IMR-90 (cell line): ENCODE data around the gene DNAH9. TPM values are rescaled to one million over a fixed set of nuclear protein-coding genes. Genes with fewer than 3 reads are reported as not detected.

Source experiments
- ATAC-seq: fragments of 200-7000 bp; cut with Tn5 transposase; 2 replicates; pipeline ENCODE4 v1.9.1; 2020; ENCODE audit warnings: low read depth, mild to moderate bottlenecking, moderate library complexity
- BruUV-seq: library from RNA; stranded (reverse); fragments of 400-500 nt; replicated peaks from 2 replicates; lab custom pipeline; 2021; lab: Mats Ljungman, UMichigan
- CTCF ChIA-PET: fragments of 300-600 bp; formaldehyde crosslinking; extraction: SDS; loops from one replicate; lab custom pipeline; 2021; ENCODE audit warnings: antibody characterized with exemption; lab: Yijun Ruan, JAX
- POLR2A ChIA-PET: fragments of 300-600 bp; sonication (Branson Sonifier 250); formaldehyde crosslinking; loops from one replicate; lab custom pipeline; 2022; ENCODE audit warnings: antibody characterized with exemption; ENCODE audit not compliant: unreplicated experiment; lab: Charles Lee
- DNase-seq: peaks from one replicate; pipeline ENCODE4 v3.0.0; 2013
- H2AFZ ChIP-seq: replicated peaks from 2 replicates; pipeline ENCODE3; 2013; ENCODE audit warnings: low read length, mild to moderate bottlenecking; ENCODE audit not compliant: poor library complexity
- H2AK5ac ChIP-seq: 2 replicates; pipeline ENCODE4 v1.6.1; 2013; ENCODE audit warnings: low read depth, low read length, inconsistent platforms
- H2AK9ac ChIP-seq: replicated peaks from 2 replicates; pipeline ENCODE3; 2013; ENCODE audit warnings: mild to moderate bottlenecking, low read depth, low read length, moderate library complexity; ENCODE audit not compliant: poor library complexity
- H2BK120ac ChIP-seq: 2 replicates; pipeline ENCODE4 v1.6.1; 2013; ENCODE audit warnings: low read depth, low read length, inconsistent platforms
- H2BK15ac ChIP-seq: 3 replicates; pipeline ENCODE4 v1.6.1; 2013; ENCODE audit warnings: low read depth, low read length, inconsistent platforms
- H2BK20ac ChIP-seq: 2 replicates; pipeline ENCODE4 v1.6.1; 2013; ENCODE audit warnings: low read depth, mild to moderate bottlenecking, inconsistent platforms, low read length, moderate library complexity
- H2BK5ac ChIP-seq: 2 replicates; pipeline ENCODE4 v1.6.1; 2013; ENCODE audit warnings: mild to moderate bottlenecking, low read depth, low read length, inconsistent platforms; ENCODE audit not compliant: poor library complexity, severe bottlenecking
- H3K14ac ChIP-seq: replicated peaks from 2 replicates; pipeline ENCODE4 v1.6.1; 2013; ENCODE audit warnings: low read depth, low read length, inconsistent platforms
- H3K18ac ChIP-seq: 2 replicates; pipeline ENCODE4 v1.6.1; 2013; ENCODE audit warnings: low read depth, low read length, control low read depth
- H3K23ac ChIP-seq: 2 replicates; pipeline ENCODE4 v1.6.1; 2013; ENCODE audit warnings: low read depth, low read length, inconsistent platforms
- H3K27ac ChIP-seq: 2 replicates; pipeline ENCODE4 v1.5.1; 2013; ENCODE audit warnings: mild to moderate bottlenecking, control low read depth, low read length; ENCODE audit not compliant: insufficient read depth
- H3K27me3 ChIP-seq: 2 replicates; pipeline ENCODE4 v1.6.1; 2013; ENCODE audit warnings: low read length; ENCODE audit not compliant: control insufficient read depth, insufficient read depth
- H3K36me3 ChIP-seq: 2 replicates; pipeline ENCODE4 v1.6.1; 2013; ENCODE audit warnings: low read length, mixed read lengths; ENCODE audit not compliant: control insufficient read depth, insufficient read depth
- H3K4ac ChIP-seq: 2 replicates; pipeline ENCODE4 v1.6.1; 2013; ENCODE audit warnings: low read depth, low read length, inconsistent platforms
- H3K4me1 ChIP-seq: 2 replicates; pipeline ENCODE4 v1.6.1; 2013; ENCODE audit warnings: low read length, mixed read lengths; ENCODE audit not compliant: control insufficient read depth, insufficient read depth
- H3K4me2 ChIP-seq: 2 replicates; pipeline ENCODE4 v1.6.1; 2013; ENCODE audit warnings: low read depth, mild to moderate bottlenecking, control low read depth, low read length, moderate library complexity
- H3K4me3 ChIP-seq: 2 replicates; pipeline ENCODE4 v1.5.1; 2013; ENCODE audit warnings: low read depth, mild to moderate bottlenecking, control low read depth, low read length, moderate library complexity; ENCODE audit not compliant: insufficient read depth
- H3K56ac ChIP-seq: 2 replicates; pipeline ENCODE4 v1.6.1; 2013; ENCODE audit warnings: low read length, inconsistent platforms; ENCODE audit not compliant: insufficient read depth; ENCODE audit errors: extremely low read depth
- H3K79me1 ChIP-seq, 2 experiments: 2 replicates each; pipeline ENCODE4 v1.6.1; 2013; ENCODE audit warnings: low read length in 2 of 2, inconsistent platforms in 1 of 2, low read depth in 1 of 2
- H3K9ac ChIP-seq: 2 replicates; pipeline ENCODE4 v1.6.1; 2013; ENCODE audit warnings: low read depth, low read length, control low read depth
- H3K9me1 ChIP-seq: 2 replicates; pipeline ENCODE4 v1.6.1; 2013; ENCODE audit warnings: low read length, inconsistent platforms; ENCODE audit not compliant: insufficient read depth
- H3K9me3 ChIP-seq: 2 replicates; pipeline ENCODE4 v1.6.1; 2013; ENCODE audit warnings: low read length; ENCODE audit not compliant: control insufficient read depth, insufficient read depth
- H4K20me1 ChIP-seq: 2 replicates; pipeline ENCODE4 v1.6.1; 2013; ENCODE audit warnings: low read length, inconsistent platforms; ENCODE audit not compliant: insufficient read depth
- H4K5ac ChIP-seq: 2 replicates; pipeline ENCODE4 v1.6.1; 2013; ENCODE audit warnings: mild to moderate bottlenecking, low read depth, low read length, control low read depth
- H4K8ac ChIP-seq, 2 experiments: 2 replicates each; pipeline ENCODE4 v1.6.1; 2013; ENCODE audit warnings: low read depth in 2 of 2, low read length in 2 of 2, control low read depth in 1 of 2, inconsistent platforms in 1 of 2
- H4K91ac ChIP-seq: 2 replicates; pipeline ENCODE4 v1.6.1; 2013; ENCODE audit warnings: low read depth, low read length, inconsistent platforms; ENCODE audit not compliant: insufficient read depth
- BHLHE40 ChIP-seq: fragments of 150-350 bp; IDR thresholded peaks from 2 replicates; pipeline ENCODE4 v1.6.1; 2016; ENCODE audit warnings: mild to moderate bottlenecking, low read depth, low read length
- CEBPB ChIP-seq: IDR thresholded peaks from 2 replicates; pipeline ENCODE4 v1.6.1; 2012; ENCODE audit warnings: low read depth, low read length, improper control_type of control experiment
- CHD1 ChIP-seq: IDR thresholded peaks from 2 replicates; pipeline ENCODE4 v1.6.1; 2012; ENCODE audit warnings: low read depth, low read length, improper control_type of control experiment
- CTCF ChIP-seq: conservative IDR thresholded peaks from 2 replicates; pipeline ENCODE4 v1.5.1; 2012; ENCODE audit warnings: mild to moderate bottlenecking, low read depth, low read length, improper control_type of control experiment
- ELK1 ChIP-seq: fragments of 150-350 bp; IDR thresholded peaks from 2 replicates; pipeline ENCODE4 v1.6.1; 2016; ENCODE audit warnings: low read depth, mild to moderate bottlenecking, low read length, moderate library complexity, borderline replicate concordance
- FOS ChIP-seq: fragments of 150-350 bp; IDR thresholded peaks from 2 replicates; pipeline ENCODE4 v1.6.1; 2016; ENCODE audit warnings: low read depth, low read length
- MAFK ChIP-seq: IDR thresholded peaks from 2 replicates; pipeline ENCODE4 v1.6.1; 2012; ENCODE audit warnings: low read depth, low read length, improper control_type of control experiment
- MAZ ChIP-seq: IDR thresholded peaks from 2 replicates; pipeline ENCODE4 v1.6.1; 2012; ENCODE audit warnings: low read depth, mild to moderate bottlenecking, low read length, improper control_type of control experiment, moderate library complexity, borderline replicate concordance
- MXI1 ChIP-seq: IDR thresholded peaks from 2 replicates; pipeline ENCODE4 v1.6.1; 2012; ENCODE audit warnings: low read depth, mild to moderate bottlenecking, low read length, moderate library complexity, borderline replicate concordance
- NFE2L2 ChIP-seq: fragments of 150-350 bp; IDR thresholded peaks from 2 replicates; pipeline ENCODE4 v1.6.1; 2016; ENCODE audit warnings: low read depth, mild to moderate bottlenecking, low read length
- POLR2A ChIP-seq: IDR thresholded peaks from 2 replicates; pipeline ENCODE4 v1.6.1; 2012; ENCODE audit warnings: mild to moderate bottlenecking, low read depth, low read length
- RAD21 ChIP-seq: IDR thresholded peaks from 2 replicates; pipeline ENCODE4 v1.6.1; 2012; ENCODE audit warnings: low read length, improper control_type of control experiment
- RCOR1 ChIP-seq: IDR thresholded peaks from 2 replicates; pipeline ENCODE4 v1.6.1; 2012; ENCODE audit warnings: mild to moderate bottlenecking, low read length, improper control_type of control experiment; ENCODE audit not compliant: insufficient replicate concordance
- RFX5 ChIP-seq: IDR thresholded peaks from 2 replicates; pipeline ENCODE4 v1.8.0; 2012; ENCODE audit warnings: low read depth, mild to moderate bottlenecking, low read length, moderate library complexity
- SMC3 ChIP-seq: fragments of 150-350 bp; IDR thresholded peaks from 2 replicates; pipeline ENCODE4 v1.6.1; 2016; ENCODE audit warnings: low read depth, mild to moderate bottlenecking, antibody characterized with exemption, low read length, moderate library complexity
- USF2 ChIP-seq: fragments of 150-350 bp; IDR thresholded peaks from 2 replicates; pipeline ENCODE4 v1.6.1; 2017; ENCODE audit warnings: mild to moderate bottlenecking, antibody characterized with exemption, low read length, low read depth
- WGBS, 2 experiments: methylation state at CpG; one replicate each; pipeline versions ENCODE4 v1.1.5 to v1.1.7; 2013; ENCODE audit warnings: missing lambda C conversion rate in 2 of 2; ENCODE audit not compliant: insufficient read length in 1 of 2; ENCODE audit errors: extremely low coverage in 2 of 2; 5-methylcytosine and 5-hydroxymethylcytosine counted together
- dilution Hi-C: fragments of 300-500 bp; cut with HindIII; formaldehyde crosslinking; loops from one replicate; pipeline ENCODE4 v1.14.3; 2018; ENCODE audit warnings: low sequenced_read_pairs; ENCODE audit not compliant: unreplicated experiment
- in situ Hi-C: fragments of 300-500 bp; cut with MboI; formaldehyde crosslinking; loops from 3 replicates; pipeline ENCODE4 v1.14.3; 2019; ENCODE audit warnings: low sequenced_read_pairs, inconsistent platforms, mixed read lengths
- intact Hi-C: fragments of 100-400 bp; cut with micrococcal nuclease; formaldehyde crosslinking; loops from 2 replicates; pipeline ENCODE4 v1.10.0; 2022
- polyA plus RNA-seq, 3 experiments: library from polyadenylated mRNA; depleted of rRNA; stranded (reverse); fragments of >200 nt; gene quantifications; 2 replicates each; pipeline ENCODE4 v1.2.3, GENCODE V29; 2012; ENCODE audit warnings: low replicate concordance in 1 of 3
- total RNA-seq: library from RNA; depleted of rRNA; stranded (reverse); fragments of >200 nt; gene quantifications from 2 replicates; pipeline ENCODE4 v1.2.3, GENCODE V29; 2012

The DNAH9 gene
- total and polyA plus RNA-seq, 2 of the 4 experiments (the other 2 are of a cell fraction), result not detected

GRCh38 chr17:11637796-11638195 lies 39.5 kb downstream of the DNAH9 start:
- ATAC-seq (no peak), DNase-seq (no peak)
- H4K5ac ChIP-seq, result no peak overlapping the region
- no peaks in the 10 kb centered on the region for H3K36me3 ChIP-seq
- dilution Hi-C loops, result no loop called here
- no peak overlapping the region for H2BK20ac ChIP-seq
- H3K4ac ChIP-seq, result no peak overlapping the region
- H2AK9ac ChIP-seq, result no peak overlapping the region
- H3K9me3 ChIP-seq, result peaks cover 31% of the 10 kb centered on the region
- ChIA-PET POLR2A (no interaction called here), CTCF (no interaction called here)
- no peaks in the 10 kb centered on the region for H3K9me1 ChIP-seq
- no peaks in the 10 kb centered on the region for H3K27me3 ChIP-seq
- H3K4me1 ChIP-seq, result no peaks in the 10 kb centered on the region
- no peak overlapping the region for H3K18ac ChIP-seq
- no peak overlapping the region for H3K4me2 ChIP-seq
- H2AFZ ChIP-seq, result no peak overlapping the region
- 52% methylated on average over 3 of the region's 6 CpGs; no CpG with 5 or more reads in 1 of the 2 experiments for WGBS, 2 experiments
- H2BK120ac ChIP-seq, result no peak overlapping the region
- intact Hi-C loops, result no loop called here
- H3K9ac ChIP-seq, result no peak overlapping the region
- no peak overlapping the region for H3K14ac ChIP-seq
- no peak overlapping the region for H2AK5ac ChIP-seq
- TF ChIP-seq MAZ (no peak), MXI1 (no peak), CTCF (no peak), RCOR1 (no peak), BHLHE40 (no peak), MAFK (no peak), FOS (no peak), ELK1 (no peak), RAD21 (no peak), POLR2A (no peak), USF2 (no peak), CEBPB (no peak), NFE2L2 (no peak), CHD1 (no peak), RFX5 (no peak), SMC3 (no peak)
- BruUV-seq, result no TSS peak
- no peak overlapping the region for H3K23ac ChIP-seq
- in situ Hi-C loops, result no loop called here
- H3K27ac ChIP-seq, result no peak overlapping the region
- no peaks in the 10 kb centered on the region for H4K20me1 ChIP-seq
- H3K4me3 ChIP-seq, result no peak overlapping the region
- no peaks in the 10 kb centered on the region for H3K79me1 ChIP-seq
- no peak overlapping the region for H2BK5ac ChIP-seq
- H4K8ac ChIP-seq, result no peak overlapping the region
- H4K91ac ChIP-seq, result no peak overlapping the region
- H3K56ac ChIP-seq, result no peak overlapping the region
- no peak overlapping the region for H2BK15ac ChIP-seq
